H1 (cell line): ENCODE measurements around the gene KCTD20. TPM values are rescaled to one million over a fixed set of nuclear protein-coding genes. Genes with fewer than 3 reads are reported as not detected.

Experiments used
- CREB1 ChIP-seq: IDR thresholded peaks from 2 replicates; pipeline ENCODE4 v1.6.1; 2012; ENCODE audit warnings: inconsistent platforms
- JUND ChIP-seq: IDR thresholded peaks from 2 replicates; pipeline ENCODE4 v1.6.1; 2011; ENCODE audit warnings: mild to moderate bottlenecking, improper control_type of control experiment, low read length
- NANOG ChIP-seq: IDR thresholded peaks from 2 replicates; pipeline ENCODE4 v1.6.1; 2011; ENCODE audit warnings: low read length, low read depth, mild to moderate bottlenecking, inconsistent platforms; ENCODE audit not compliant: insufficient read depth, poor library complexity, severe bottlenecking
- RBBP5 ChIP-seq: IDR thresholded peaks from 2 replicates; pipeline ENCODE4 v1.7.1; 2012; ENCODE audit warnings: low read depth, mild to moderate bottlenecking, inconsistent platforms, low read length, moderate library complexity, borderline replicate concordance
- RFX5 ChIP-seq: IDR thresholded peaks from 2 replicates; pipeline ENCODE4 v1.6.1; 2011; ENCODE audit warnings: low read depth, low read length, improper control_type of control experiment, borderline replicate concordance
- SUZ12 ChIP-seq: fragments of 200-600 bp; sonication (generic); IDR thresholded peaks from 2 replicates; pipeline ENCODE4 v1.6.1; 2012; ENCODE audit warnings: mild to moderate bottlenecking, inconsistent platforms, low read length, moderate library complexity, mixed read lengths
- TCF12 ChIP-seq: IDR thresholded peaks from 2 replicates; pipeline ENCODE4 v1.6.1; 2011; ENCODE audit warnings: low read depth, mild to moderate bottlenecking, low read length
- YY1 ChIP-seq: IDR thresholded peaks from 2 replicates; pipeline ENCODE4 v1.6.1; 2011; ENCODE audit warnings: low read depth, mild to moderate bottlenecking, low read length
- polyA plus RNA-seq, 7 experiments: library from polyadenylated mRNA; depleted of rRNA in 3 of 7; stranded (reverse) in 5 of 7; unstranded in 2 of 7; fragments of >200 nt in 5 of 7; fragments of 200-250 nt in 2 of 7; gene quantifications; 1 replicate in 5 of 7; 2 replicates in 1 of 7; 4 replicates in 1 of 7; pipeline versions ENCODE4 v1.2.1 to v1.2.3, GENCODE V29; 2011 to 2013; ENCODE audit warnings: missing spikeins in 2 of 7, mixed read lengths in 2 of 7
- total RNA-seq: library from RNA; stranded (reverse); fragmentation: NEBNext Ultra II Directional; extraction: Animal tissue kit (Norgen Biotek cat#: 25700); gene quantifications from 2 replicates; pipeline ENCODE4 v1.2.1, GENCODE V29; 2021
- TF ChIP-seq, protein P1 (sequence below): fragments of 300-600 bp; sonication (generic); IDR thresholded peaks from 2 replicates; pipeline ENCODE4 v1.7.1; 2012; ENCODE audit warnings: low read length, moderate library complexity, mild to moderate bottlenecking, inconsistent platforms; ENCODE audit not compliant: insufficient replicate concordance
- TF ChIP-seq, protein P2 (sequence below), 3 experiments: IDR thresholded peaks; 1 replicate in 2 of 3; 2 replicates in 1 of 3; pipeline versions ENCODE4 v1.5.1 to v1.6.1; 2011; ENCODE audit warnings: low read length in 3 of 3, mild to moderate bottlenecking in 3 of 3, inconsistent platforms in 2 of 3, low read depth in 1 of 3, moderate library complexity in 1 of 3; ENCODE audit not compliant: insufficient read depth in 1 of 3; ENCODE audit errors: control extremely low read depth in 1 of 3

KCTD20 gene
- total and polyA plus RNA-seq, 2 of the 8 experiments (the other 6 are each of a cell fraction or from before 2014, with no cell fraction given), result 10.1 to 26.2 TPM

DNA sequence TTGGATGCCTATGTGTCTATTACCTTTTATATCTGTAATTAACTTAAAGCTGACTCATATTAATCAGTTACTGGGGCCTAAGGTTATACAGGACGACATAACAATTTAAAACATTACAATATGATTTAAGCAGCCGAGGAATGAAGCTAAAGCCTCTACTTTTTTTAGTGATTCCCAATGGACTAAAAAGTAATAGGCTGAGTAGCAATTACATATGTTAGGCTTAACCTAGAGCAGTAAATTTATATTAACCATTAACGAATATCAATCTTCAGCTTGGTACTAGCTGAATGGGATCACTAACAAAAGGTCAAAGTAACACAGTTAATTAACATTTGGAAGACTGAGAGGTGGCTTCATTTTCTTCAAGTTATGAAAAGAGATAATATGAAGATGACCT, 61.4 kb downstream of the KCTD20 start (continued):
- TF ChIP-seq, protein P1, sequence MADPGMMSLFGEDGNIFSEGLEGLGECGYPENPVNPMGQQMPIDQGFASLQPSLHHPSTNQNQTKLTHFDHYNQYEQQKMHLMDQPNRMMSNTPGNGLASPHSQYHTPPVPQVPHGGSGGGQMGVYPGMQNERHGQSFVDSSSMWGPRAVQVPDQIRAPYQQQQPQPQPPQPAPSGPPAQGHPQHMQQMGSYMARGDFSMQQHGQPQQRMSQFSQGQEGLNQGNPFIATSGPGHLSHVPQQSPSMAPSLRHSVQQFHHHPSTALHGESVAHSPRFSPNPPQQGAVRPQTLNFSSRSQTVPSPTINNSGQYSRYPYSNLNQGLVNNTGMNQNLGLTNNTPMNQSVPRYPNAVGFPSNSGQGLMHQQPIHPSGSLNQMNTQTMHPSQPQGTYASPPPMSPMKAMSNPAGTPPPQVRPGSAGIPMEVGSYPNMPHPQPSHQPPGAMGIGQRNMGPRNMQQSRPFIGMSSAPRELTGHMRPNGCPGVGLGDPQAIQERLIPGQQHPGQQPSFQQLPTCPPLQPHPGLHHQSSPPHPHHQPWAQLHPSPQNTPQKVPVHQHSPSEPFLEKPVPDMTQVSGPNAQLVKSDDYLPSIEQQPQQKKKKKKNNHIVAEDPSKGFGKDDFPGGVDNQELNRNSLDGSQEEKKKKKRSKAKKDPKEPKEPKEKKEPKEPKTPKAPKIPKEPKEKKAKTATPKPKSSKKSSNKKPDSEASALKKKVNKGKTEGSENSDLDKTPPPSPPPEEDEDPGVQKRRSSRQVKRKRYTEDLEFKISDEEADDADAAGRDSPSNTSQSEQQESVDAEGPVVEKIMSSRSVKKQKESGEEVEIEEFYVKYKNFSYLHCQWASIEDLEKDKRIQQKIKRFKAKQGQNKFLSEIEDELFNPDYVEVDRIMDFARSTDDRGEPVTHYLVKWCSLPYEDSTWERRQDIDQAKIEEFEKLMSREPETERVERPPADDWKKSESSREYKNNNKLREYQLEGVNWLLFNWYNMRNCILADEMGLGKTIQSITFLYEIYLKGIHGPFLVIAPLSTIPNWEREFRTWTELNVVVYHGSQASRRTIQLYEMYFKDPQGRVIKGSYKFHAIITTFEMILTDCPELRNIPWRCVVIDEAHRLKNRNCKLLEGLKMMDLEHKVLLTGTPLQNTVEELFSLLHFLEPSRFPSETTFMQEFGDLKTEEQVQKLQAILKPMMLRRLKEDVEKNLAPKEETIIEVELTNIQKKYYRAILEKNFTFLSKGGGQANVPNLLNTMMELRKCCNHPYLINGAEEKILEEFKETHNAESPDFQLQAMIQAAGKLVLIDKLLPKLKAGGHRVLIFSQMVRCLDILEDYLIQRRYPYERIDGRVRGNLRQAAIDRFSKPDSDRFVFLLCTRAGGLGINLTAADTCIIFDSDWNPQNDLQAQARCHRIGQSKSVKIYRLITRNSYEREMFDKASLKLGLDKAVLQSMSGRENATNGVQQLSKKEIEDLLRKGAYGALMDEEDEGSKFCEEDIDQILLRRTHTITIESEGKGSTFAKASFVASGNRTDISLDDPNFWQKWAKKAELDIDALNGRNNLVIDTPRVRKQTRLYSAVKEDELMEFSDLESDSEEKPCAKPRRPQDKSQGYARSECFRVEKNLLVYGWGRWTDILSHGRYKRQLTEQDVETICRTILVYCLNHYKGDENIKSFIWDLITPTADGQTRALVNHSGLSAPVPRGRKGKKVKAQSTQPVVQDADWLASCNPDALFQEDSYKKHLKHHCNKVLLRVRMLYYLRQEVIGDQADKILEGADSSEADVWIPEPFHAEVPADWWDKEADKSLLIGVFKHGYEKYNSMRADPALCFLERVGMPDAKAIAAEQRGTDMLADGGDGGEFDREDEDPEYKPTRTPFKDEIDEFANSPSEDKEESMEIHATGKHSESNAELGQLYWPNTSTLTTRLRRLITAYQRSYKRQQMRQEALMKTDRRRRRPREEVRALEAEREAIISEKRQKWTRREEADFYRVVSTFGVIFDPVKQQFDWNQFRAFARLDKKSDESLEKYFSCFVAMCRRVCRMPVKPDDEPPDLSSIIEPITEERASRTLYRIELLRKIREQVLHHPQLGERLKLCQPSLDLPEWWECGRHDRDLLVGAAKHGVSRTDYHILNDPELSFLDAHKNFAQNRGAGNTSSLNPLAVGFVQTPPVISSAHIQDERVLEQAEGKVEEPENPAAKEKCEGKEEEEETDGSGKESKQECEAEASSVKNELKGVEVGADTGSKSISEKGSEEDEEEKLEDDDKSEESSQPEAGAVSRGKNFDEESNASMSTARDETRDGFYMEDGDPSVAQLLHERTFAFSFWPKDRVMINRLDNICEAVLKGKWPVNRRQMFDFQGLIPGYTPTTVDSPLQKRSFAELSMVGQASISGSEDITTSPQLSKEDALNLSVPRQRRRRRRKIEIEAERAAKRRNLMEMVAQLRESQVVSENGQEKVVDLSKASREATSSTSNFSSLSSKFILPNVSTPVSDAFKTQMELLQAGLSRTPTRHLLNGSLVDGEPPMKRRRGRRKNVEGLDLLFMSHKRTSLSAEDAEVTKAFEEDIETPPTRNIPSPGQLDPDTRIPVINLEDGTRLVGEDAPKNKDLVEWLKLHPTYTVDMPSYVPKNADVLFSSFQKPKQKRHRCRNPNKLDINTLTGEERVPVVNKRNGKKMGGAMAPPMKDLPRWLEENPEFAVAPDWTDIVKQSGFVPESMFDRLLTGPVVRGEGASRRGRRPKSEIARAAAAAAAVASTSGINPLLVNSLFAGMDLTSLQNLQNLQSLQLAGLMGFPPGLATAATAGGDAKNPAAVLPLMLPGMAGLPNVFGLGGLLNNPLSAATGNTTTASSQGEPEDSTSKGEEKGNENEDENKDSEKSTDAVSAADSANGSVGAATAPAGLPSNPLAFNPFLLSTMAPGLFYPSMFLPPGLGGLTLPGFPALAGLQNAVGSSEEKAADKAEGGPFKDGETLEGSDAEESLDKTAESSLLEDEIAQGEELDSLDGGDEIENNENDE, result no peak
- no peak for TF ChIP-seq YY1
- TF ChIP-seq TCF12, result no peak
- TF ChIP-seq, protein P2, sequence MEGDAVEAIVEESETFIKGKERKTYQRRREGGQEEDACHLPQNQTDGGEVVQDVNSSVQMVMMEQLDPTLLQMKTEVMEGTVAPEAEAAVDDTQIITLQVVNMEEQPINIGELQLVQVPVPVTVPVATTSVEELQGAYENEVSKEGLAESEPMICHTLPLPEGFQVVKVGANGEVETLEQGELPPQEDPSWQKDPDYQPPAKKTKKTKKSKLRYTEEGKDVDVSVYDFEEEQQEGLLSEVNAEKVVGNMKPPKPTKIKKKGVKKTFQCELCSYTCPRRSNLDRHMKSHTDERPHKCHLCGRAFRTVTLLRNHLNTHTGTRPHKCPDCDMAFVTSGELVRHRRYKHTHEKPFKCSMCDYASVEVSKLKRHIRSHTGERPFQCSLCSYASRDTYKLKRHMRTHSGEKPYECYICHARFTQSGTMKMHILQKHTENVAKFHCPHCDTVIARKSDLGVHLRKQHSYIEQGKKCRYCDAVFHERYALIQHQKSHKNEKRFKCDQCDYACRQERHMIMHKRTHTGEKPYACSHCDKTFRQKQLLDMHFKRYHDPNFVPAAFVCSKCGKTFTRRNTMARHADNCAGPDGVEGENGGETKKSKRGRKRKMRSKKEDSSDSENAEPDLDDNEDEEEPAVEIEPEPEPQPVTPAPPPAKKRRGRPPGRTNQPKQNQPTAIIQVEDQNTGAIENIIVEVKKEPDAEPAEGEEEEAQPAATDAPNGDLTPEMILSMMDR (IDR thresholded peaks at IDR 0.05; ENCODE audit: control extremely low read depth in 1 of 3, insufficient read depth in 1 of 3, low read depth in 1 of 3, low read length in 3 of 3), result no peak
- TF ChIP-seq JUND, result no peak
- TF ChIP-seq RFX5, result no peak
- no peak for TF ChIP-seq CREB1
- TF ChIP-seq SUZ12, result no peak
- TF ChIP-seq NANOG, result no peak
- no peak for TF ChIP-seq RBBP5
